HepG2 (cell line): ENCODE data around the gene ATP2B3. TPM values are rescaled to one million over a fixed set of nuclear protein-coding genes. Genes with fewer than 3 reads are reported as not detected.

Experiments
- ATAC-seq: fragments of 200-7000 bp; cut with Tn5 transposase; 3 replicates; pipeline ENCODE4 v1.9.1; 2020; ENCODE audit warnings: mild to moderate bottlenecking, moderate library complexity
- BruUV-seq: library from RNA; stranded (reverse); fragments of 400-500 nt; replicated peaks from 2 replicates; lab custom pipeline; 2021; lab: Mats Ljungman, UMichigan
- CTCF ChIA-PET: fragments of 300-600 bp; formaldehyde crosslinking; extraction: SDS; loops from one replicate; lab custom pipeline; 2021; ENCODE audit warnings: low total read pairs, inconsistent platforms, low intra/inter-chr PET ratio; lab: Yijun Ruan, JAX
- POLR2A ChIA-PET: fragments of 350-600 bp; sonication (Branson Sonifier 250); formaldehyde crosslinking; loops from one replicate; lab custom pipeline; 2020; ENCODE audit warnings: antibody characterized with exemption, inconsistent platforms; lab: Yijun Ruan, JAX
- DNase-seq: peaks from one replicate; pipeline ENCODE4 v3.0.0-alpha.2; 2015; ENCODE audit warnings: low spot score
- FAIRE-seq: peaks from 3 replicates; lab custom pipeline; 2011; peaks lifted over from hg19 to GRCh38; lab: Jason Lieb, UNC
- H2AFZ ChIP-seq: one replicate; pipeline ENCODE4 v1.6.1; 2011; ENCODE audit warnings: low read length, inconsistent platforms
- H3K27ac ChIP-seq: fragments of 300-600 bp; 3 replicates; pipeline ENCODE4 v1.8.0; 2011; ENCODE audit warnings: mixed run types, mild to moderate bottlenecking, mixed read lengths, low read length, inconsistent platforms; ENCODE audit not compliant: insufficient read depth; ENCODE audit errors: extremely low read length
- H3K27me3 ChIP-seq, 2 experiments: fragments of 200-600 bp in 1 of 2; 2 replicates in 1 of 2; 3 replicates in 1 of 2; pipeline versions ENCODE4 v1.6.0 to v1.8.0; 2011; ENCODE audit warnings: low read length in 2 of 2, mild to moderate bottlenecking in 2 of 2, moderate library complexity in 2 of 2, inconsistent platforms in 1 of 2; ENCODE audit not compliant: insufficient read depth in 2 of 2, control insufficient read depth in 1 of 2
- H3K36me3 ChIP-seq, 2 experiments: fragments of 200-600 bp in 1 of 2; replicated peaks in 1 of 2; 2 replicates in 1 of 2; 3 replicates in 1 of 2; pipeline versions ENCODE4 v1.5.1 to v1.8.0; 2011; ENCODE audit warnings: low read length in 2 of 2, inconsistent platforms in 1 of 2; ENCODE audit not compliant: insufficient read depth in 2 of 2, control insufficient read depth in 1 of 2
- H3K4me1 ChIP-seq: 2 replicates; pipeline ENCODE4 v1.5.1; 2012; ENCODE audit warnings: low read length, inconsistent platforms; ENCODE audit not compliant: insufficient read depth
- H3K4me2 ChIP-seq: 2 replicates; pipeline ENCODE4 v1.6.0; 2011; ENCODE audit warnings: low read depth, low read length, inconsistent platforms
- H3K4me3 ChIP-seq, 3 experiments: fragments of 200-600 bp in 1 of 3; sonication (generic), shearing (Covaris generic) in 1 of 3; replicated peaks in 1 of 3; 2 replicates each; pipeline ENCODE4 v1.5.1; 2011 to 2016; ENCODE audit warnings: low read length in 3 of 3, inconsistent platforms in 2 of 3, low read depth in 2 of 3, mild to moderate bottlenecking in 2 of 3, control low read depth in 1 of 3, mixed read lengths in 1 of 3; ENCODE audit not compliant: insufficient read depth in 1 of 3
- H3K79me2 ChIP-seq: one replicate; pipeline ENCODE4 v1.6.1; 2011; ENCODE audit warnings: low read length, inconsistent platforms; ENCODE audit not compliant: insufficient read depth
- H3K9ac ChIP-seq: 2 replicates; pipeline ENCODE4 v1.6.0; 2011; ENCODE audit warnings: mild to moderate bottlenecking, low read depth, low read length, inconsistent platforms; ENCODE audit not compliant: insufficient read depth
- H3K9me3 ChIP-seq: 2 replicates; pipeline ENCODE4 v1.5.1; 2012; ENCODE audit warnings: mild to moderate bottlenecking, low read length
- H4K20me1 ChIP-seq: 2 replicates; pipeline ENCODE4 v1.6.0; 2011; ENCODE audit warnings: inconsistent platforms, mild to moderate bottlenecking, low read length, moderate library complexity; ENCODE audit not compliant: insufficient read depth
- EHMT2 ChIP-seq: fragments of 200-600 bp; sonication (generic); IDR thresholded peaks from 2 replicates; pipeline ENCODE4 v1.7.0; 2017; ENCODE audit warnings: antibody characterized with exemption, low read depth, low read length, borderline replicate concordance
- FOXK1 ChIP-seq: sonication (generic); formaldehyde crosslinking; IDR thresholded peaks from 2 replicates; pipeline ENCODE4 v1.4.0; 2020; ENCODE audit warnings: low read depth, missing genetic modification reagents, borderline replicate concordance
- KDM4B ChIP-seq: sonication (generic); formaldehyde crosslinking; IDR thresholded peaks from 2 replicates; pipeline ENCODE4 v1.4.0; 2020; ENCODE audit warnings: missing genetic modification reagents
- SKIL ChIP-seq: sonication (generic); formaldehyde crosslinking; IDR thresholded peaks from 2 replicates; pipeline ENCODE4 v1.8.0; 2022; ENCODE audit warnings: missing genetic modification reagents, mild to moderate bottlenecking, moderate library complexity, borderline replicate concordance
- SMARCE1 ChIP-seq: fragments of 450-650 bp; IDR thresholded peaks from 2 replicates; pipeline ENCODE4 v1.6.1; 2017; ENCODE audit warnings: borderline replicate concordance
- SNAPC5 ChIP-seq: sonication (generic); formaldehyde crosslinking; IDR thresholded peaks from 2 replicates; pipeline ENCODE4 v1.8.1; 2023; ENCODE audit warnings: mild to moderate bottlenecking, missing genetic modification reagents, borderline replicate concordance
- ZMYM4 ChIP-seq: sonication (generic); formaldehyde crosslinking; IDR thresholded peaks from 2 replicates; pipeline ENCODE4 v1.8.1; 2023; ENCODE audit warnings: mild to moderate bottlenecking, missing genetic modification reagents
- WGBS: methylation state at CpG from one replicate; pipeline ENCODE4 v1.1.6; 2017; ENCODE audit warnings: low lambda C conversion rate; 5-methylcytosine and 5-hydroxymethylcytosine counted together
- in situ Hi-C: cut with HindIII; loops from 2 replicates; pipeline ENCODE4 v1.10.0; 2017; ENCODE audit warnings: low pct_unique_long_range_greater_than_20kb; ENCODE audit not compliant: extremely low pct_ligation_motif_present
- intact Hi-C: fragments of 100-400 bp; cut with micrococcal nuclease; formaldehyde crosslinking; loops from one replicate; pipeline ENCODE4 v1.10.0; 2022; ENCODE audit not compliant: unreplicated experiment
- polyA plus RNA-seq, 8 experiments: library from polyadenylated mRNA; depleted of rRNA in 3 of 8; stranded (reverse) in 7 of 8; unstranded in 1 of 8; fragments of >200 nt; fragmentation: Illumina TruSeq in 4 of 8; extraction: Trizol in 4 of 8; gene quantifications; 2 replicates each; pipeline versions ENCODE4 v1.2.1 to v1.2.3, GENCODE V29; 2011 to 2016; ENCODE audit warnings: low read depth in 4 of 8, missing spikeins in 1 of 8, mixed read lengths in 1 of 8; ENCODE audit not compliant: insufficient read depth in 1 of 8
- total RNA-seq, 5 experiments: library from RNA; depleted of rRNA; stranded (reverse); fragments of >200 nt; fragmentation: Illumina TruSeq; extraction: Trizol; gene quantifications; 2 replicates each; pipeline ENCODE4 v1.2.3, GENCODE V29; 2016; ENCODE audit warnings: low read depth in 1 of 5
- TF ChIP-seq, protein P1 (sequence below): sonication (generic); formaldehyde crosslinking; IDR thresholded peaks from 2 replicates; pipeline ENCODE4 v1.5.1; 2020; ENCODE audit warnings: mild to moderate bottlenecking, missing genetic modification reagents, borderline replicate concordance

ATP2B3 gene
- total and polyA plus RNA-seq, 2 of the 13 experiments (the other 11 are each of a cell fraction or from before 2014, with no cell fraction given): not detected

GRCh38 chrX:153511784-153512500, 5.5 kb upstream of the ATP2B3 start:
- Histone ChIP-seq H3K4me2 (no peak overlapping the region), H3K27ac (no peak overlapping the region), H3K4me3 (no peak overlapping the region), H4K20me1 (no peaks in the 10 kb centered on the region), H2AFZ (no peak overlapping the region), H3K4me1 (no peaks in the 10 kb centered on the region), H3K9me3 (no peaks in the 10 kb centered on the region), H3K79me2 (no peaks in the 10 kb centered on the region), H3K27me3 (0 out of 5 replicates have a peak, but pooled peaks cover 0 to 5% of the 10 kb centered on the region in 2 experiments), H3K9ac (no peak overlapping the region), H3K36me3 (no peaks in the 10 kb centered on the region)
- ATAC-seq (no peak), FAIRE-seq (no peak), DNase-seq (no peak)
- CTCF ChIA-PET: no interaction called here
- intact Hi-C loops (no loop called here), in situ Hi-C loops (no loop called here)
- BruUV-seq: no TSS peak
- WGBS: no CpG with 5 or more reads among the region's 17 CpGs
- no peak for TF ChIP-seq SMARCE1
- no peak for TF ChIP-seq SKIL
- TF ChIP-seq ZMYM4 (CRISPR knock-in tag): no peak
- no peak for TF ChIP-seq FOXK1
- TF ChIP-seq, protein P1, sequence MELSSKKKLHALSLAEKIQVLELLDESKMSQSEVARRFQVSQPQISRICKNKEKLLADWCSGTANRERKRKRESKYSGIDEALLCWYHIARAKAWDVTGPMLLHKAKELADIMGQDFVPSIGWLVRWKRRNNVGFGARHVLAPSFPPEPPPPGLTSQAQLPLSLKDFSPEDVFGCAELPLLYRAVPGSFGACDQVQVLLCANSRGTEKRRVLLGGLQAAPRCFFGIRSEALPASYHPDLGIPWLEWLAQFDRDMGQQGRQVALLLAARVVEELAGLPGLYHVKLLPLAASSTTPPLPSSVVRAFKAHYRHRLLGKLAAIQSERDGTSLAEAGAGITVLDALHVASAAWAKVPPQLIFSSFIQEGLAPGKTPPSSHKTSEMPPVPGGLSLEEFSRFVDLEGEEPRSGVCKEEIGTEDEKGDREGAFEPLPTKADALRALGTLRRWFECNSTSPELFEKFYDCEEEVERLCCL (CRISPR knock-in tag): no peak
- TF ChIP-seq KDM4B (CRISPR knock-in tag): no peak
- TF ChIP-seq EHMT2: no peak
- TF ChIP-seq SNAPC5 (CRISPR knock-in tag): no peak
- POLR2A ChIA-PET: no interaction called here
